H9 (cell line): ENCODE results near the gene SLC30A9. TPM values are rescaled to one million over a fixed set of nuclear protein-coding genes. Genes with fewer than 3 reads are reported as not detected.

Source experiments
- DNase-seq: peaks from one replicate; pipeline ENCODE4 v3.0.0-alpha.2; 2017
- H2AFZ ChIP-seq: one replicate; pipeline ENCODE4 v1.6.1; 2013; ENCODE audit warnings: mild to moderate bottlenecking, low read length, control low read depth, moderate library complexity
- H2AK5ac ChIP-seq: 2 replicates; pipeline ENCODE4 v1.6.1; 2013; ENCODE audit warnings: low read length, control low read depth, mixed read lengths; ENCODE audit not compliant: insufficient read length
- H2BK120ac ChIP-seq: one replicate; pipeline ENCODE4 v1.6.1; 2013; ENCODE audit warnings: low read depth, mild to moderate bottlenecking, low read length, control low read depth, inconsistent platforms; ENCODE audit not compliant: poor library complexity, severe bottlenecking
- H2BK12ac ChIP-seq: 2 replicates; pipeline ENCODE4 v1.6.1; 2013; ENCODE audit warnings: low read length, control low read depth, mixed read lengths, low read depth; ENCODE audit not compliant: insufficient read length
- H2BK15ac ChIP-seq: 2 replicates; pipeline ENCODE4 v1.6.1; 2013; ENCODE audit warnings: low read depth, low read length, control low read depth
- H2BK20ac ChIP-seq: one replicate; pipeline ENCODE4 v1.6.1; 2013; ENCODE audit warnings: low read depth, mild to moderate bottlenecking, low read length, control low read depth, inconsistent platforms; ENCODE audit not compliant: poor library complexity, severe bottlenecking
- H2BK5ac ChIP-seq: 2 replicates; pipeline ENCODE4 v1.6.1; 2013; ENCODE audit warnings: low read length, control low read depth, mixed read lengths; ENCODE audit not compliant: insufficient read length
- H3K14ac ChIP-seq: 2 replicates; pipeline ENCODE4 v1.6.1; 2013; ENCODE audit warnings: low read length, control low read depth; ENCODE audit not compliant: insufficient read depth
- H3K18ac ChIP-seq: 2 replicates; pipeline ENCODE4 v1.6.1; 2013; ENCODE audit warnings: low read depth, mild to moderate bottlenecking, mixed read lengths, low read length, control low read depth; ENCODE audit not compliant: insufficient read length
- H3K23ac ChIP-seq: 2 replicates; pipeline ENCODE4 v1.6.1; 2013; ENCODE audit warnings: low read length, control low read depth, mixed read lengths, low read depth; ENCODE audit not compliant: insufficient read length
- H3K23me2 ChIP-seq: 2 replicates; pipeline ENCODE4 v1.6.1; 2013; ENCODE audit warnings: low read depth, mild to moderate bottlenecking, mixed read lengths, low read length, control low read depth; ENCODE audit not compliant: insufficient read length, poor library complexity, severe bottlenecking
- H3K27ac ChIP-seq: 2 replicates; pipeline ENCODE4 v1.5.1; 2013; ENCODE audit warnings: low read length, control low read depth, mixed read lengths, low read depth; ENCODE audit not compliant: insufficient read length
- H3K27me3 ChIP-seq: 2 replicates; pipeline ENCODE4 v1.6.1; 2013; ENCODE audit warnings: low read length, control low read depth, inconsistent platforms; ENCODE audit not compliant: insufficient read depth
- H3K4ac ChIP-seq: 2 replicates; pipeline ENCODE4 v1.6.1; 2013; ENCODE audit warnings: low read depth, mild to moderate bottlenecking, control low read depth, inconsistent platforms, low read length, moderate library complexity
- H3K4me1 ChIP-seq: 2 replicates; pipeline ENCODE4 v1.6.1; 2013; ENCODE audit warnings: low read length, control low read depth, inconsistent platforms; ENCODE audit not compliant: insufficient read depth
- H3K4me2 ChIP-seq: 2 replicates; pipeline ENCODE4 v1.6.1; 2013; ENCODE audit warnings: low read length, control low read depth, mixed read lengths; ENCODE audit not compliant: insufficient read length, insufficient read depth
- H3K56ac ChIP-seq: 2 replicates; pipeline ENCODE4 v1.6.1; 2013; ENCODE audit warnings: low read depth, mild to moderate bottlenecking, mixed read lengths, low read length, control low read depth; ENCODE audit not compliant: insufficient read length
- H3K79me1 ChIP-seq: 2 replicates; pipeline ENCODE4 v1.6.1; 2013; ENCODE audit warnings: low read depth, mild to moderate bottlenecking, moderate library complexity, low read length, control low read depth, inconsistent platforms; ENCODE audit not compliant: insufficient read depth, poor library complexity, severe bottlenecking
- H3K79me2 ChIP-seq: 2 replicates; pipeline ENCODE4 v1.6.1; 2013; ENCODE audit warnings: low read length, control low read depth, inconsistent platforms; ENCODE audit not compliant: insufficient read depth
- H3K9ac ChIP-seq: 2 replicates; pipeline ENCODE4 v1.6.1; 2013; ENCODE audit warnings: low read length, control low read depth, mixed read lengths; ENCODE audit not compliant: insufficient read length; ENCODE audit errors: extremely low read depth
- H3K9me3 ChIP-seq: one replicate; pipeline ENCODE4 v1.6.1; 2013; ENCODE audit warnings: low read depth, low read length, inconsistent platforms; ENCODE audit not compliant: control insufficient read depth
- H3T11ph ChIP-seq: one replicate; pipeline ENCODE4 v1.6.1; 2013; ENCODE audit warnings: mild to moderate bottlenecking, low read length, control low read depth, inconsistent platforms
- H4K20me1 ChIP-seq: one replicate; pipeline ENCODE4 v1.6.1; 2013; ENCODE audit not compliant: control insufficient read depth, insufficient read length, insufficient read depth
- H4K5ac ChIP-seq: 2 replicates; pipeline ENCODE4 v1.6.1; 2013; ENCODE audit warnings: low read depth, mild to moderate bottlenecking, mixed read lengths, low read length, control low read depth; ENCODE audit not compliant: insufficient read length
- H4K8ac ChIP-seq: replicated peaks from 2 replicates; pipeline ENCODE4 v1.6.1; 2013; ENCODE audit warnings: low read length, control low read depth, mixed read lengths, low read depth; ENCODE audit not compliant: insufficient read length
- H4K91ac ChIP-seq: 2 replicates; pipeline ENCODE4 v1.6.1; 2013; ENCODE audit warnings: low read depth, mild to moderate bottlenecking, moderate library complexity, mixed read lengths, low read length, control low read depth; ENCODE audit not compliant: insufficient read length
- H3K27ac Mint-ChIP-seq, 3 experiments: 2 replicates in 2 of 3; 3 replicates in 1 of 3; pipeline ENCODE4 v1.8.0; 2020 to 2021; ENCODE audit warnings: mixed read lengths in 3 of 3, mild to moderate bottlenecking in 1 of 3, moderate library complexity in 1 of 3
- H3K27me3 Mint-ChIP-seq: 2 replicates; pipeline ENCODE4 v1.8.0; 2021; ENCODE audit warnings: low read depth, mild to moderate bottlenecking, moderate library complexity, mixed read lengths
- H3K36me3 Mint-ChIP-seq, 3 experiments: 2 replicates in 2 of 3; 3 replicates in 1 of 3; pipeline ENCODE4 v1.8.0; 2020 to 2021; ENCODE audit warnings: low read depth in 3 of 3, mixed read lengths in 3 of 3; ENCODE audit not compliant: insufficient read depth in 1 of 3
- H3K4me1 Mint-ChIP-seq, 2 experiments: 2 replicates each; pipeline ENCODE4 v1.8.0; 2020; ENCODE audit warnings: mixed read lengths in 2 of 2
- H3K4me3 Mint-ChIP-seq, 2 experiments: 2 replicates in 1 of 2; 3 replicates in 1 of 2; pipeline ENCODE4 v1.8.0; 2020 to 2021; ENCODE audit warnings: mild to moderate bottlenecking in 2 of 2, mixed read lengths in 2 of 2, moderate library complexity in 1 of 2
- H3K9me3 Mint-ChIP-seq, 2 experiments: 2 replicates in 1 of 2; 3 replicates in 1 of 2; pipeline ENCODE4 v1.8.0; 2020; ENCODE audit warnings: mild to moderate bottlenecking in 2 of 2, mixed read lengths in 2 of 2, moderate library complexity in 1 of 2
- CTCF ChIP-seq: fragments of 200-600 bp; sonication (generic); conservative IDR thresholded peaks from 3 replicates; pipeline ENCODE4 v1.8.0; 2021; ENCODE audit warnings: antibody characterized with exemption, mild to moderate bottlenecking
- WGBS: extraction: QIAGEN DNeasy Blood & Tissue Kit; methylation state at CpG from one replicate; pipeline ENCODE4 v1.1.7; 2013; ENCODE audit warnings: missing lambda C conversion rate, low lambda C conversion rate, mixed read lengths; ENCODE audit not compliant: insufficient read length; ENCODE audit errors: extremely low coverage; 5-methylcytosine and 5-hydroxymethylcytosine counted together
- total RNA-seq: library from RNA; stranded (reverse); gene quantifications from 2 replicates; pipeline ENCODE4 v1.2.1, GENCODE V29; 2021

Gene SLC30A9
- total RNA-seq, 1 experiment from 2014 or later, result 70.8 TPM

GRCh38 chr4:42050516-42051249 is 60.4 kb downstream of the SLC30A9 start:
- Mint-ChIP-seq H3K27ac (no peak overlapping the region), H3K27me3 (no peaks in the 10 kb centered on the region), H3K9me3 (peaks cover 8 to 9% of the 10 kb centered on the region in 2 experiments; a peak in 3 of 5 replicates), H3K36me3 (peaks cover 17 to 44% (median 41%) of the 10 kb centered on the region in 3 experiments), H3K4me3 (no peak overlapping the region), H3K4me1 (0 out of 4 replicates have a peak, but pooled peaks cover 0 to 5% of the 10 kb centered on the region in 2 experiments)
- no peaks in the 10 kb centered on the region for H3K27me3 ChIP-seq
- H3K4ac ChIP-seq, result no peak overlapping the region
- H3K79me1 ChIP-seq, result no peaks in the 10 kb centered on the region
- no CpG with 5 or more reads among the region's 3 CpGs for WGBS
- H2BK15ac ChIP-seq, result no peak overlapping the region
- H2BK120ac ChIP-seq, result no peak overlapping the region
- no peak overlapping the region for H2AFZ ChIP-seq
- no peak overlapping the region for H4K91ac ChIP-seq
- no peaks in the 10 kb centered on the region for H3K4me1 ChIP-seq
- H3K9me3 ChIP-seq, result no peaks in the 10 kb centered on the region
- no peak overlapping the region for H3K14ac ChIP-seq
- H2AK5ac ChIP-seq, result no peak overlapping the region
- no peak overlapping the region for H3K4me2 ChIP-seq
- DNase-seq, result no peak
- H3K9ac ChIP-seq, result no peak overlapping the region
- H2BK12ac ChIP-seq, result no peak overlapping the region
- no peak overlapping the region for H3T11ph ChIP-seq
- no peak overlapping the region for H3K18ac ChIP-seq
- no peak overlapping the region for H4K5ac ChIP-seq
- no peak overlapping the region for H3K23ac ChIP-seq
- H4K8ac ChIP-seq, result no peak overlapping the region
- no peak overlapping the region for H3K27ac ChIP-seq
- no peak overlapping the region for H2BK20ac ChIP-seq
- no peak overlapping the region for H3K56ac ChIP-seq
- no peak for TF ChIP-seq CTCF
- no peak overlapping the region for H2BK5ac ChIP-seq
- no peaks in the 10 kb centered on the region for H3K23me2 ChIP-seq
- no peaks in the 10 kb centered on the region for H3K79me2 ChIP-seq
- no peaks in the 10 kb centered on the region for H4K20me1 ChIP-seq
